ENCODE measurements around the gene MYLK4. TPM values are rescaled to one million over a fixed set of nuclear protein-coding genes. Genes with fewer than 3 reads are reported as not detected.
A peak's percentile ranks its signal among the peaks of the same experiment; 100 is the strongest.

MYLK4 gene
- total and polyA plus RNA-seq, 4 donors: 0.27 to 1.6 (median 1.0) TPM

DNA sequence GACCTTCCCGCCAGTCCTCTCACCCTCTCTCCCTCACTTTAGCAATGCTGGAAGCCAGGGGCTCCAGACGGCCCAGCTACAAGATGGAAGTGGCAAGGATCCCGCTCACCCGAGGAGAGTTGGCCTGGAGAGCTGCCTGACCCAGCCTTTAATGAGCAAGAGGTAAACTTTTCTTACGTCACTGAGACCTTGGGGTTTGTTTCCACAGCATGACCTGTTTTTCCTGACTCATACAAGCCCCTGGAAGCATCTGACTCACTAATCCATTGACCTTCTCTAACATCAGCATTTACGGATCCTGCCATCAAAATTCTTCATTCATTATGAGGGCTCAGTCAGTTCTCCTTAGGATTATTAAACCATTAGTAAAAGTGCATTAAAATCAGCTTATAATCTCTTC lies 120.4 kb downstream of the MYLK4 start:
- H3K36me3 ChIP-seq (ENCODE audit: control insufficient read depth in 4 of 4, insufficient read depth in 4 of 4, low read length in 4 of 4): no peaks in the 10 kb centered on the region
- no peak for TF ChIP-seq CTCF (IDR thresholded peaks at IDR 0.05; ENCODE audit: control extremely low read depth, extremely low read depth)
- H3K4me1 ChIP-seq (ENCODE audit: control insufficient read depth in 5 of 5, insufficient read depth in 5 of 5, low read length in 5 of 5): peaks cover 0 to 48% (median 4%) of the 10 kb centered on the region in 5 donors
- WGBS, 2 donors: 79 to 88% methylated on average over 6 of the region's 6 CpGs
- H3K4me3 ChIP-seq: no peak overlapping the region
- no peaks in the 10 kb centered on the region for H3K9me3 ChIP-seq (ENCODE audit: control insufficient read depth in 4 of 4, insufficient read depth in 3 of 4, low read length in 3 of 4)
- ATAC-seq (ENCODE audit: insufficient read depth, low FRiP score): no peak
- no peak overlapping the region for H3K9ac ChIP-seq (ENCODE audit: insufficient read depth in 1 of 2, low read length in 2 of 2)
- no peaks in the 10 kb centered on the region for H3K27me3 ChIP-seq (ENCODE audit: control insufficient read depth in 3 of 3, insufficient read depth in 3 of 3, low read length in 2 of 3)
- no peak overlapping the region for H3K27ac ChIP-seq (ENCODE audit: low read depth in 1 of 2, low read length in 1 of 2)
- no peak for DNase-seq

DNA sequence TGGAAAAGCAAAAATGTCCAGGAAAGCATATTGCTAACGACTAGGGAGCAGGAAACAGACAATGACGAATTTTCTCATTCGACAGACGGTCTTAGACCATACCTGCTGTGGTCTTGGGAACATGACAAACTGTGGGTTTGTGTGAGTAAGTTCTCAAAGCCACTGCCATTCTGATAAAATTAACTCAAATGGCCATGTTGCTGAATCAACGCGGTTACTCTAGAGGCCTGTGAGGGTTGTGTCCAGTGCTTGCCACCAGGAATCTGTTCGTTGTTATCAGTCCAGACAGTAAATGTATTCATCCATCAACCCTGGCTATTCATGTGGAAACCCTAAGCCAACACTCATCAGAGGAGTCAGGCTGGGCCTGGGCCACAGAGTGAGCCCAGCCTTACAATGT lies 124.3 kb downstream of the MYLK4 start:
- TF ChIP-seq CTCF (IDR thresholded peaks at IDR 0.05; ENCODE audit: control extremely low read depth, extremely low read depth): no peak
- H3K27ac ChIP-seq (ENCODE audit: low read depth in 1 of 2, low read length in 1 of 2): no peak overlapping the region
- no peak for ATAC-seq (ENCODE audit: insufficient read depth, low FRiP score)
- H3K36me3 ChIP-seq (ENCODE audit: control insufficient read depth in 4 of 4, insufficient read depth in 4 of 4, low read length in 4 of 4): no peaks in the 10 kb centered on the region
- no peak overlapping the region for H3K4me3 ChIP-seq
- peaks cover 0 to 55% (median 19%) of the 10 kb centered on the region in 5 donors for H3K4me1 ChIP-seq (ENCODE audit: control insufficient read depth in 5 of 5, insufficient read depth in 5 of 5, low read length in 5 of 5)
- no peak overlapping the region for H3K9ac ChIP-seq (ENCODE audit: insufficient read depth in 1 of 2, low read length in 2 of 2)
- no peak for DNase-seq
- no peaks in the 10 kb centered on the region for H3K27me3 ChIP-seq (ENCODE audit: control insufficient read depth in 3 of 3, insufficient read depth in 3 of 3, low read length in 2 of 3)
- 84 to 92% methylated on average over 7 of the region's 7 CpGs for WGBS, 2 donors
- no peaks in the 10 kb centered on the region for H3K9me3 ChIP-seq (ENCODE audit: control insufficient read depth in 4 of 4, insufficient read depth in 3 of 4, low read length in 3 of 4)

DNA sequence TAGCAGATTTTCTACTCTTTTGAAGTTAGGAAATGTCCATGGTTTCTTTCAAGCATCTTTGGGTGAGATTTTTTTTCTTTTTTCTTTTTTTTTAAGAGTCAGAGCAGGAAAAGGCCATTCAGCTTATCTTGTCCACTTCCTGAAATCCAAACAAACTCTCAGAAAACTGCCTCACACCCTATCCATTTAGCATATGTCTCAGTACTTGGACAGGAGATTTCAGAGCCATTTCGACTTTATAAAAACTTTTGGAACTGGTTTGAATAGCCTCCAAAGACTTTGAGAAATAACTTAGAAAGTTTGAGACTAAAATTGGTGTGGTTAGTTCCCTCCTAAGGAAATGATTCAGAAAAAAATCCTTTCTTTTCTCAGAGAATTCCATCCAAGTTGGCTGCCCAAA lies 125.1 kb downstream of the MYLK4 start:
- Histone ChIP-seq H3K27ac (ENCODE audit: low read depth in 1 of 2, low read length in 1 of 2) (no peak overlapping the region), H3K4me1 (ENCODE audit: control insufficient read depth in 5 of 5, insufficient read depth in 5 of 5, low read length in 5 of 5) (peaks cover 0 to 59% (median 19%) of the 10 kb centered on the region in 5 donors), H3K27me3 (ENCODE audit: control insufficient read depth in 3 of 3, insufficient read depth in 3 of 3, low read length in 2 of 3) (no peaks in the 10 kb centered on the region), H3K36me3 (ENCODE audit: control insufficient read depth in 4 of 4, insufficient read depth in 4 of 4, low read length in 4 of 4) (no peaks in the 10 kb centered on the region), H3K9ac (ENCODE audit: insufficient read depth in 1 of 2, low read length in 2 of 2) (no peak overlapping the region), H3K9me3 (ENCODE audit: control insufficient read depth in 4 of 4, insufficient read depth in 3 of 4, low read length in 3 of 4) (no peaks in the 10 kb centered on the region), H3K4me3 (no peak overlapping the region)
- ATAC-seq (ENCODE audit: insufficient read depth, low FRiP score) (no peak), DNase-seq (peak in 2 of 3 donors; percentile 92 to 97)
- no peak for TF ChIP-seq CTCF (IDR thresholded peaks at IDR 0.05; ENCODE audit: control extremely low read depth, extremely low read depth)
- WGBS, 2 donors: 26 to 65% methylated on average over 1 of the region's 1 CpG

DNA sequence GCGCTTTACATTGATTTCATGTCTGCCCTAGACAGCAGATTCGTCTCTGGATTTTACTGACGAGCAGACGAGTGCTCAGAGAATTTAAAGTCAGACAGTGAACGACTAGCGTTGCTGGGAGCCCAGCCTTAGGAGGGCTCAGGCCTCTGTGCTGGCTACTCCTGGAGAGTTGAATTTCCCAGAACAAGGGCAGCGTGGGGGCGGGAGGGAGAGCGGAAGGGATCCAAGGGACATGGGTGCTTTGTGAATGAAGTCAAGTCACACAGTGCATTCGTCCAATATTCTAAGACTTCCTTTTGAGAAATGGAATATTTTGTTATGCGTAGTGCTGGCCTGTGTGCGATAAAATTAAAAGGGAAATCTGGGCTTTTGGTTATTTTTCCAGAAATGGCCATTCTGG lies 126.5 kb downstream of the MYLK4 start:
- H3K27me3 ChIP-seq (ENCODE audit: control insufficient read depth in 3 of 3, insufficient read depth in 3 of 3, low read length in 2 of 3): no peaks in the 10 kb centered on the region
- H3K9ac ChIP-seq (ENCODE audit: insufficient read depth in 1 of 2, low read length in 2 of 2): no peak overlapping the region
- H3K9me3 ChIP-seq (ENCODE audit: control insufficient read depth in 4 of 4, insufficient read depth in 3 of 4, low read length in 3 of 4): no peaks in the 10 kb centered on the region
- ATAC-seq (ENCODE audit: insufficient read depth, low FRiP score): no peak
- no peak for DNase-seq
- no peak overlapping the region for H3K4me3 ChIP-seq
- no peaks in the 10 kb centered on the region for H3K36me3 ChIP-seq (ENCODE audit: control insufficient read depth in 4 of 4, insufficient read depth in 4 of 4, low read length in 4 of 4)
- TF ChIP-seq CTCF (IDR thresholded peaks at IDR 0.05; ENCODE audit: control extremely low read depth, extremely low read depth): no peak
- H3K4me1 ChIP-seq (ENCODE audit: control insufficient read depth in 5 of 5, insufficient read depth in 5 of 5, low read length in 5 of 5): peaks cover 0 to 72% (median 19%) of the 10 kb centered on the region in 5 donors
- WGBS, 2 donors: 86 to 95% methylated on average over 12 of the region's 12 CpGs
- no peak overlapping the region for H3K27ac ChIP-seq (ENCODE audit: low read depth in 1 of 2, low read length in 1 of 2)

All from lung (tissue), 12 donors.